ENCODE results near the gene KIAA1217. TPM values are rescaled to one million over a fixed set of nuclear protein-coding genes. Genes with fewer than 3 reads are reported as not detected.

The KIAA1217 gene
- total and polyA plus RNA-seq, 2 of the 8 experiments (the other 6 are each of a cell fraction or from before 2014, with no cell fraction given), result 4.5 to 15.6 TPM

- no peak overlapping the region for H3K14ac ChIP-seq (ENCODE audit: insufficient read length)
- FAIRE-seq (no peak), DNase-seq (ENCODE audit: low read depth in 1 of 2, low spot score in 2 of 2) (no peak)
- H2AFZ ChIP-seq (ENCODE audit: low read length), result no peak overlapping the region
- no peak overlapping the region for H2BK20ac ChIP-seq (ENCODE audit: low read length)
- H2BK12ac ChIP-seq (ENCODE audit: low read depth, low read length), result no peak overlapping the region
- no peak overlapping the region for H2BK120ac ChIP-seq (replicated peaks; ENCODE audit: low read depth, low read length)
- no peaks in the 10 kb centered on the region for H4K20me1 ChIP-seq (replicated peaks in 1 of 2; ENCODE audit: control insufficient read depth in 1 of 2, insufficient read depth in 2 of 2, low read length in 2 of 2)
- no peak overlapping the region for H3K4ac ChIP-seq (replicated peaks; ENCODE audit: insufficient read length, low read depth, low read length)
- H3K27me3 ChIP-seq (replicated peaks in 1 of 4; ENCODE audit: control insufficient read depth in 3 of 4, extremely low read depth in 1 of 4, insufficient read depth in 3 of 4, low read length in 3 of 4), result no peaks in the 10 kb centered on the region
- no peak overlapping the region for H2AK5ac ChIP-seq (ENCODE audit: low read depth, low read length)
- no peak overlapping the region for H3K4me3 ChIP-seq (ENCODE audit: extremely low read depth in 1 of 4, insufficient read depth in 2 of 4, low read depth in 3 of 4, low read length in 4 of 4)
- no peaks in the 10 kb centered on the region for H3K79me2 ChIP-seq (ENCODE audit: control insufficient read depth in 1 of 2, insufficient read depth in 2 of 2, low read length in 2 of 2)
- POLR2A ChIA-PET (ENCODE audit: partially characterized antibody), result no interaction called here
- H3K4me2 ChIP-seq (ENCODE audit: insufficient read depth in 1 of 2, low read depth in 2 of 2, low read length in 2 of 2), result no peak overlapping the region
- WGBS, 2 experiments (ENCODE audit: extremely low coverage in 1 of 2, insufficient coverage in 1 of 2, insufficient read length in 1 of 2, insufficient replicate concordance in 2 of 2, low coverage in 1 of 2, low lambda C conversion rate in 2 of 2, missing lambda C conversion rate in 1 of 2), result 87% methylated on average over 3 of the region's 3 CpGs; no CpG with 5 or more reads in 1 of the 2 experiments
- H3K4me1 ChIP-seq (replicated peaks in 1 of 4; ENCODE audit: control insufficient read depth in 3 of 4, insufficient read depth in 4 of 4, low read length in 3 of 4), result peaks cover 0 to 3% (median 3%) of the 10 kb centered on the region in 4 experiments; a peak in 4 of 7 replicates
- H3K56ac ChIP-seq (replicated peaks; ENCODE audit: insufficient read length, low read depth, low read length), result no peak overlapping the region
- H3K9ac ChIP-seq (replicated peaks in 1 of 4; ENCODE audit: extremely low read depth in 1 of 4, low read depth in 3 of 4, low read length in 3 of 4), result no peak overlapping the region
- H3K23me2 ChIP-seq (ENCODE audit: low read depth, low read length), result no peaks in the 10 kb centered on the region
- H2BK15ac ChIP-seq (ENCODE audit: low read length), result no peak overlapping the region
- no peak overlapping the region for H4K8ac ChIP-seq (ENCODE audit: extremely low read depth, insufficient read depth, low read length)
- CTCF ChIA-PET (ENCODE audit: partially characterized antibody), result interaction anchor here (1.0 kb wide), 1 partner anchor 10 kb away, joined by 3 read pairs; no protein-coding TSS in a partner anchor
- no peak overlapping the region for H3K18ac ChIP-seq (ENCODE audit: extremely low read depth, low read length)
- no peaks in the 10 kb centered on the region for H3K9me3 ChIP-seq (ENCODE audit: insufficient read depth in 2 of 2, low read depth in 1 of 2, low read length in 1 of 2)
- H4K5ac ChIP-seq (ENCODE audit: insufficient read length, low read depth, low read length), result no peak overlapping the region
- H3K79me1 ChIP-seq (ENCODE audit: low read depth, low read length), result no peaks in the 10 kb centered on the region; the same call in 1 of the 2 replicates
- H3K27ac ChIP-seq (ENCODE audit: low read depth, low read length), result no peak overlapping the region
- H4K91ac ChIP-seq (replicated peaks; ENCODE audit: insufficient read length, low read length), result no peak overlapping the region
- no peak overlapping the region for H3K23ac ChIP-seq (ENCODE audit: insufficient read length)
- H2BK5ac ChIP-seq (ENCODE audit: low read depth, low read length), result no peak overlapping the region
- no peaks in the 10 kb centered on the region for H3K36me3 ChIP-seq (ENCODE audit: control insufficient read depth in 2 of 4, insufficient read depth in 4 of 4, low read length in 3 of 4)
- TF ChIP-seq SAP30 (IDR thresholded peaks at IDR 0.05; ENCODE audit: insufficient read depth, insufficient replicate concordance, low read length) (no peak), KDM4A (IDR thresholded peaks at IDR 0.05; ENCODE audit: low read depth, low read length, severe bottlenecking) (no peak), CEBPB (IDR thresholded peaks at IDR 0.05; ENCODE audit: low read depth, low read length) (no peak)
These were observed 140.6 kb downstream of the KIAA1217 start for GRCh38 chr10:24349379-24350001.

Measured in H1 (cell line).